Neuron (in vitro differentiated cells): ENCODE results near the gene RNF213.
"Not testable (repeated sequence)": the region's sequence is repeated elsewhere in the genome, so short reads cannot be mapped to it uniquely, and the experiment has no call there.

Experiments used
- H2AFZ ChIP-seq: one replicate; pipeline ENCODE4 v1.6.1; 2013; ENCODE audit warnings: low read depth, mild to moderate bottlenecking, inconsistent platforms, low read length, moderate library complexity
- H3K27me3 ChIP-seq: one replicate; pipeline ENCODE4 v1.6.1; 2013; ENCODE audit warnings: low read length; ENCODE audit not compliant: insufficient read depth
- H3K36me3 ChIP-seq: one replicate; pipeline ENCODE4 v1.6.1; 2013; ENCODE audit warnings: low read length; ENCODE audit not compliant: insufficient read depth
- H3K4me1 ChIP-seq: one replicate; pipeline ENCODE4 v1.6.1; 2013; ENCODE audit warnings: low read length; ENCODE audit not compliant: insufficient read depth
- H3K4me3 ChIP-seq: 2 replicates; pipeline ENCODE4 v1.5.1; 2013; ENCODE audit warnings: mild to moderate bottlenecking, low read length, moderate library complexity
- H3K9me3 ChIP-seq: one replicate; pipeline ENCODE4 v1.6.1; 2013; ENCODE audit warnings: low read length

The RNF213 gene

DNA sequence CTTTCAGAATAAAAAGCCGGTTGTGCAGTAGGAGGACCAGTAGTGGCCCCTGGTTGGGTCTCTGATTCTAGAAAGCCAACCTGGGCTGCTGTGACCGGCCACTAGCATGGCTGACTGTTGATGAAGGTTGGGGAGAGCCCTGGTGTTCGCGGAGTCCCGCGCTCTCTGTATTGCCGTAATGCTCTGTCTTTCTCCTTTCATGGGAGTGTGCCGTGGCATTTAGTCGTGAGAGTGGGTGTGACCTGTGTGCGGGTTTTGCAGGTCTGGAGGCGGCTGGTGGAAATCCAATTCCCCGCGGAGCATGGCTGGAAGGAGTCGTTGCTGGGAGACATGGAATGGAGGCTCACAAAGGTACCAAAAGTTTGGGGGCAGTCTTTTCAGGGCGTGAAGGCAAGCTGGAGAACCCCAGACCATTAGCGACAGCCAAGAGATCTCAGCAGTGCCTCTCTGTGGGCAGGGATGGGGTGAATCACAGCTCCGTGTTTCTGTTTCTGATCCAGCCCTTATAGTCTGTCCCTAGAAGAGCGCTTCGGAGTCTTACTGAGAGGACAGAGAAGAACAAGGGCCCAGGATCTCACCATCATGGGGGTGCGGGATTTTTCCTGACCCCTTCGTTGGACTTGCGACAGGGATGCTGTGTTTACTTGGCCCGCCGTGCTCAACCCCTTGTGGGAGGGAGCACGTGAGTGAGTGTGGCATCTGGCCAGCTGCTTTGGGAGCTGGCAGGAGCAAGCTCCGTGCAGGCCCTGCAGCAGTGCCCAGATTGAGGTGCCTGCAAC lies 56.5 kb downstream of the RNF213 start:
- Histone ChIP-seq H3K4me1 (no peaks in the 10 kb centered on the region), H3K9me3 (peaks cover 16% of the 10 kb centered on the region), H2AFZ (no peak overlapping the region), H3K36me3 (peaks cover 20% of the 10 kb centered on the region), H3K27me3 (no peaks in the 10 kb centered on the region), H3K4me3 (no peak overlapping the region)

DNA sequence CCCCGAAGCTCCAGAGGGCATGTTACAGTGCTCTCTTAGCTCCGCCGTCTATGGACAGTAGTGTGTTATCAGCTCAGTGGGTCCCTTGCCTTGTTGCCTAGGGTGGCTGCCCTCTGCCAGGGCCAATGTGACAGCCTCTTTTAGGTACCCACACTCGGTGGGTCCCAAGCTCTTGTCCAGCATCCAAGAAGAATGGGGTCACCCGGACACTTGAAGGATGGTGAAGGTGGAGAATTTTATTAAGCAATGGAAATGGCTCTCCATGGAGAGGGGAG lies 57.0 kb downstream of the RNF213 start:
- no peak overlapping the region for H3K4me3 ChIP-seq
- H3K27me3 ChIP-seq: no peaks in the 10 kb centered on the region
- H2AFZ ChIP-seq: no peak overlapping the region
- H3K9me3 ChIP-seq: peaks cover 16% of the 10 kb centered on the region
- H3K4me1 ChIP-seq: no peaks in the 10 kb centered on the region
- H3K36me3 ChIP-seq: peaks cover 20% of the 10 kb centered on the region

DNA sequence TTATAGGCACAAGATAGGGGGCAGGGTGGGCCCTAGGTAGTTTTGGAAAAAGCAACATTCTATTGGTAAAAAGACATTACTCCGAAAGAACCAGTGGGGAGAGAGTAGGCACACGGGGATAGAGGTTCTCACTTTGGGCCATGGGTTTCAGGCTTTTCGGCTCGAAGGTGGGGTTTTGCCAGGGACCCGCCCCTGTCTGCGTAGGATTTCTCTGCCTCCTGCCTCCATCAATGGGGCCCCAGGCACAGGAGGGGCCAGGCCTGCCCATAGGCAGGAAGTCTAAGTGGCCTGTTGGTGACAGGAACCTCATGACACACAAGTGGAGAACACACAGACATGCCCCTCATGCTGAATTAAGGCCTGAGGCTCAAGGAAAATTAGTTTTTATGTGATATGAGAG lies 57.5 kb downstream of the RNF213 start:
- H2AFZ ChIP-seq: no peak overlapping the region
- H3K9me3 ChIP-seq: peaks cover 16% of the 10 kb centered on the region
- no peak overlapping the region for H3K4me3 ChIP-seq
- H3K27me3 ChIP-seq: no peaks in the 10 kb centered on the region
- H3K4me1 ChIP-seq: no peaks in the 10 kb centered on the region
- H3K36me3 ChIP-seq: peaks cover 22% of the 10 kb centered on the region

DNA sequence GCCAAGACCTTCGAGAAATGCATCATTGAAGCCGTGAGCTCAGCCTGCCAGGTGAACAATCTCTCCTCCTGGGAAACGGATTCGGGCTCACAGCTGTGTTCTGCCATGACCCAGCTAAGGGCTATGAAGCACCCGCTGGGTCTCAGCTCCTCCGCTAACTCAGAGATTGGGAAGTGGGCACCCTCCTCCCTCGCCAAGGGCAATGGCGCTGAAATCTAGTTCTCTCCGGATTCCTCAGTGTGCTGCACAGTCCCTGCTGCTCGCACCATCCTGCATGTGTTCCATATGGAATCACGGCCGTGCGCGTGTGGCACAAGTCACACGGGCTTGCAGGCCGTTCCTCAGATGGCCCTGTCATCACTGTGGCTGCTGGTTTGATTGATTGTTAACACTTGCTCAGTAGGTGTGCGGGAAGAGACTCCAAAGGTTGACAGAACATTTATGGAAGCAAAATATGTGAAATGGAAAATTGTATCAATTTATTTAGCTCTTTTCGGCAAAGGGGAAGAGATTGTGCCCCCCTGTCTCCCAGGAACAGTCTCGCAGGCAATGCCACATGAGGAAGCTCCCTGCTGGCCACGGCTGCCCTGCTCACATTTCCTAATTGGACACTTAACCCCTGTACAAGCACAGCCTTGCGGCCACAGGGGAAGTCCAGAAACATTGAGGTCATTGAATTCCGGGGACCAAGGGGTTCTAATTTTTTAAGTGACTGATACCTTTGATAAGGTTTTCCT lies 58.8 kb downstream of the RNF213 start:
- Histone ChIP-seq H3K36me3 (peaks cover 23% of the 10 kb centered on the region), H3K27me3 (no peaks in the 10 kb centered on the region), H3K4me1 (no peaks in the 10 kb centered on the region), H3K4me3 (no peak overlapping the region), H2AFZ (no peak overlapping the region), H3K9me3 (peaks cover 14% of the 10 kb centered on the region)

DNA sequence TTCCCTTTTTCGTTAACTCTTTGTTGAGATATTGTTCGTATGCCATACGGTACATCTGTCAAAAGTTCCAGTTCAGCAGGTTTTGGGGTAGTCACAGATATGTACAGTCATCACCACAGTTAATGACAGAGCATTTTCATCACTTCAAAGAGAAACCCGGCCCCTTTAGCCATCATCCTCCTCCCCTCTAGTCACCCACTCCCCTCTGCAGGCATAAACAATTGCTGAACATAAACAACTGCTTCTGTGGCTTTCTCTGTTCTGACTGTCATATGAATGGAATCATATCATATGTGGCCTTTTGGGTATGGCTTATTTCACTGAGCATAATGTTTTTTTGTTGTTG lies 59.3 kb downstream of the RNF213 start:
- H3K4me1 ChIP-seq: no peaks in the 10 kb centered on the region
- H3K4me3 ChIP-seq: no peak overlapping the region
- no peak overlapping the region for H2AFZ ChIP-seq
- no peaks in the 10 kb centered on the region for H3K27me3 ChIP-seq
- H3K36me3 ChIP-seq: peaks cover 23% of the 10 kb centered on the region
- peaks cover 14% of the 10 kb centered on the region for H3K9me3 ChIP-seq

DNA sequence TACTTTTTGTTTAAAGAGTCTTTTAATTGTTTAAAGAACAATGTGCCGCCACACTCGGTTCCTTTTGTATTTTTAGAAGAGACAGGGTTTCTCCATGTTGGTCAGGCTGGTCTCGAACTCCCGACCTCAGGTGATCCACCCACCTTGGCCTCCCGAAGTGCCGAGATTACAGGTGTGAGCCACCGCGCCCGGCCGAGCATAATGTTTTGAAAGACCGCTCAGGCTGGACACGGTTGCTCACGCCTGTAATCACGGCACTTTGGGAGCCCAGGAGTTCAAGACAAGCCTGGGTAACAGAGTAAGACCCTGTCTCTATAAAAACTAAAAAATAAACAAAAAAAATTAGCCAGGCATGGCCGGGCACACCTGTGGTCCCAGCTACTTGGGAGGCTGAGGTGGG lies 59.8 kb downstream of the RNF213 start:
- Histone ChIP-seq H3K27me3 (no peaks in the 10 kb centered on the region), H3K9me3 (peaks cover 14% of the 10 kb centered on the region), H3K36me3 (peaks cover 23% of the 10 kb centered on the region), H3K4me3 (no peak overlapping the region), H3K4me1 (no peaks in the 10 kb centered on the region), H2AFZ (no peak overlapping the region)

DNA sequence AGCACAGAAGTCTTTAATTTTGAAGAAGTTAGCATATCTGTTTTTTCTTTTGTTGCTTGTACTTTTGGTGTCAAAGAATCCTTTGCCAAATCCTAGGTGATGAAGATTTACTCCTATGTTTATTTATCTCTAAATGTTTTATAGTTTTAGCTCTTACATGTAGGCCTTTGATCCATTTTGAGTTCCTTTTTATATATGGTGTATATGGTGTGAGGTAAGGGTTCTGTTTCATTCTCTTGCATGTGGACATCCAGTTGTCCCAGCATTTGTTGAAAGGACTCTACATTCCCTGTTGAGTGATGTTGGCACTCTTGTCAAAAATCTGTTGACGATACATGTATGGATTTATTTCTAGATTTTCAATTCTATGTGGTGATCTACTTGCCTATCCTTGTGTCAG lies 62.2 kb downstream of the RNF213 start:
- no peaks in the 10 kb centered on the region for H3K4me1 ChIP-seq
- peaks cover 7% of the 10 kb centered on the region for H3K9me3 ChIP-seq
- no peak overlapping the region for H2AFZ ChIP-seq
- H3K36me3 ChIP-seq: peaks cover 20% of the 10 kb centered on the region
- H3K27me3 ChIP-seq: no peaks in the 10 kb centered on the region
- H3K4me3 ChIP-seq: no peak overlapping the region

DNA sequence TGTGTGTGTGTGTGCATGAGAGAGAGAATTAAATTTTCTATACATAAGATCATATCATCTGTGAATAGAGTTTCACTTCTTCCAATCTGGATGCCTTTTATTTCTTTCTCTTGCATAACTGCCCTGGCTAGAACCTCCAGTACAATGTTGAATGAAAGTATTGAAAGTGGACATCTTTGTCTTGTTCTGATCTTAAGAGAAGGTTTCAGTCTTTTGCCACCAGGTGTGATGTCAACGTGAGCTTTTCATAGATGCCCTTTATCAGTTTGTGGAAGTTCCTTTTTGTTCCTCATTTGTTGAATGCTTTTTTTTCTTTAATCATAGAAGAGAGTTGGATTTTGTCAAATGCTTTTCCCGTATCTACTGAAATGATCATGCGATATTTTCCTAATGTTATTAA lies 63.3 kb downstream of the RNF213 start:
- Histone ChIP-seq H3K4me3 (no peak overlapping the region), H3K4me1 (no peaks in the 10 kb centered on the region), H3K27me3 (no peaks in the 10 kb centered on the region), H3K36me3 (peaks cover 17% of the 10 kb centered on the region), H2AFZ (no peak overlapping the region), H3K9me3 (peaks cover 7% of the 10 kb centered on the region)

DNA sequence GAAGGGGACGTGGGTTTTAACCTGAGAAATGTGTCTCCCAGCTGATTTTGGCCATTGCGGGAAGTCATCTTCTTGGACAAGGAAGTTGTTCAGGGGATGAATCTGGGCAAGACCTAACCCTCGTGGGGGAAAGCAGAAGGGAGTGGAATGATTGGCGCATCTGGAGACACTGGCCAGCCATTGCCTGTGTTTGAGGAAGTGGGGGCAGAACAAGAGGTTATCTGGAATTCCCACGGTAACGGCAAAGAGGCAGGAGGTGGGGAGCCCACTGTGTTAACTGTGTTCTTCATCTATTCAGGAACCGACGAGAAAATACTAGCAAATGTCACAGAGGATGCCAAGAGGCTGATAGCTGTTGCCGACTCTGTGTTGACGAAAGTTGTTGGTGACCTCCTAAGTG lies 66.9 kb downstream of the RNF213 start:
- Histone ChIP-seq H3K9me3 (peaks cover 4% of the 10 kb centered on the region), H3K4me1 (no peaks in the 10 kb centered on the region), H3K4me3 (no peak overlapping the region), H3K36me3 (peaks cover 14% of the 10 kb centered on the region), H2AFZ (no peak overlapping the region), H3K27me3 (no peaks in the 10 kb centered on the region)

DNA sequence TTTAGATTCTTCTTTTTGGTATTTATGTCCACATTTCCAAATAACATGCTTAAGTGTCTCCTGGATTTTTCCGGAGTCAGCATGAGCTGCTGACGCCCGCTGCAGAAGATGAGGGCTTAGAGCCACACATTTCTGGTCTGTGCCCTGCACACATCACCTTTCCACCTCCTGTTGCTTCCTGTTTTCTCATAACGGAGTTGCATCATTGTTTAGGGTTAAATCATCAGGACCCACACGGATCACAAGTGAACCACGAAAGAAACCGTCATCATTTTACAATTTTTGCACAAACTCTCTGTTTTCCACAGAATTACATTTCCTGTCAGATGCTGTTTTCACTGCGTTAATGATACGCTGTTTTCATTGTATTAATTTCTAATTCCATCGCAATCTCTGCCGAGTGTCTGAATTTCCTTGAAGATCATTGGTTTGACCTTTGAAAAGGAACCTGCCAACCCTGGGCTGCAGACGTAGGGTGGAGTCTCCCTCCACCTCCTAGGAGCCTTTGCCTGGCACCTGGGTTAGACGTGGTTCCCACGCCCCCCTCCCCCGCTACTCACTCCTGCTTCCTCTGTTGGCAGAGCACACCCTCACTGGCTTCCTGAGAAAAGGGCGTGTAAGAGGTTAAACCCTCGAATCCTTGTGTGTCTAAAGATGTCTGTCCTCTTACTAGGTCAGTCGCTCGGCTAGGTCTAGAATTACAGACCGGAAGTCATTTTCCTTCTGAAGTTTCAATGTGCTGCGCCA lies 68.2 kb downstream of the RNF213 start:
- Histone ChIP-seq H3K36me3 (peaks cover 14% of the 10 kb centered on the region), H3K9me3 (no peaks in the 10 kb centered on the region), H2AFZ (no peak overlapping the region), H3K4me1 (no peaks in the 10 kb centered on the region), H3K27me3 (no peaks in the 10 kb centered on the region), H3K4me3 (no peak overlapping the region)

DNA sequence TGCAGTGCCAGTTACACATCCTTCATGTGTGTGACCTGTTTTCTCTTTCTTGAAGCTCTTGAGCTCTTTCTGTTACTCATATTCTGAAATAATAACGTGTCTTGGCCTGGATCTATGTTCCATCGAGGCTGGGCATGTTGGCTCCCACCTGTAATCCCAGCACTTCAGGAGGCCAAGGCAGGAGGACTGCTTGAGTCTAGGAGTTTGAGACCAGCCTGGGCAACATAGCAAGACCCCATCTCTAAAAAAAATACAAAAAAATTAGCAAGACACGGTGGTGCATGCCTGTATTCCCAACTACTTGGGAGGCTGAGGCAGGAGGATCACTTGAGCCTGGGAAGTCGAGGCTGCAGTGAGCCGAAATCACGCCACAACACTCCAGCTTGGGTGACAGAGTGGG lies 68.8 kb downstream of the RNF213 start:
- not testable (repeated sequence) for H3K9me3 ChIP-seq, H3K27me3 ChIP-seq, H3K4me1 ChIP-seq, H3K4me3 ChIP-seq, H2AFZ ChIP-seq
- H3K36me3 ChIP-seq: peaks cover 14% of the 10 kb centered on the region

DNA sequence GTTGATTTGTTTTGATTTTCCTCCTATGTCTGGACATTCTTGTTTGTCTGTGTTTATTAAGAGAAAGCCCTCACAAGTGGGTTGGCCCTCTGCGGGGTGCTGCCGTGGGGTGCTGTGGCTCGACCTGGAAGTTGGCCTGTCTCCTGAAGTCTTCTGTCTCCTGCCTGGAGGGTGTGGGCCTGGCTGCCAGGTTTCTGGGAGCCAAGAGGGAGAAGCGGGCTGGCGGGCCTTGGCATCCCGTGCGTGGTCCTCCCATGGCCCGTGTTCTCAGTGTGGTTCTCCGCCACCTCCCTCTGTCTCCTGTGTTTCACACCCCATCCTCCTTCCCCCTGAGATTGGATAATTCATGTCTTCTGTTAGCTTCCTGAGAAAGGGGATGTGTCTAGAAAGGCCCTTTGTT lies 69.6 kb downstream of the RNF213 start:
- no peak overlapping the region for H3K4me3 ChIP-seq
- H3K36me3 ChIP-seq: peaks cover 14% of the 10 kb centered on the region

DNA sequence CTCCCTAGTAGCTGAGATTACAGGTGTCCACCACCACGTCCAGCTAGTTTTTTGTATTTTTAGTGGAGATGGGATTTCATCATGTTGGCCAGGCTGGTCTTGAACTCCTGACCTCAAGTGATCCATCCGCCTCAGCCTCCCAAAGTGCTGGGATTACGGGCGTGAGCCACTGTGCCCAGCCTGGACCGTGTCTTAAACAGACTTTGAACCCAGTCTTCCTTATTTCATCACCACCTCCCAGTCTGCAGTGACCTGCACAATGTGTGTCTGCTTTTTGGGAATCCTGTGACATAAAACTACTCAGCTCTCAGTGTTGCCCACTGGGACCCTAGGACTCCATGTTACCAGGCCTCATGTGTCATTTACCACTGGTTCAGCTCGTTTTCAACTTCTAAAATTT lies 70.3 kb downstream of the RNF213 start:
- not testable (repeated sequence) for H3K27me3 ChIP-seq, H2AFZ ChIP-seq, H3K9me3 ChIP-seq, H3K4me3 ChIP-seq, H3K4me1 ChIP-seq
- peaks cover 14% of the 10 kb centered on the region for H3K36me3 ChIP-seq

More for the DNA sequence above, 69.6 kb downstream of the RNF213 start:
- Histone ChIP-seq H3K4me1 (no peaks in the 10 kb centered on the region), H2AFZ (no peak overlapping the region), H3K27me3 (no peaks in the 10 kb centered on the region), H3K9me3 (no peaks in the 10 kb centered on the region)
